Epithelial cell of proximal tubule (primary cell): ENCODE measurements around the gene NANOS1. TPM values are rescaled to one million over a fixed set of nuclear protein-coding genes. Genes with fewer than 3 reads are reported as not detected.

Experiments
- DNase-seq: peaks from one replicate; pipeline ENCODE4 v3.0.0-alpha.2; 2011; ENCODE audit warnings: low read depth
- H3K4me3 ChIP-seq: 2 replicates; pipeline ENCODE4 v1.5.1; 2011; ENCODE audit warnings: low read depth, mild to moderate bottlenecking, low read length
- CTCF ChIP-seq: conservative IDR thresholded peaks from 2 replicates; pipeline ENCODE4 v1.5.1; 2012; ENCODE audit warnings: low read depth, mild to moderate bottlenecking, low read length
- total RNA-seq: library from RNA; depleted of rRNA; stranded (reverse); fragments of >200 nt; gene quantifications from 2 replicates; pipeline ENCODE4 v1.2.3, GENCODE V29; 2015

Gene NANOS1
- total RNA-seq, 1 donor from 2014 or later = 8.0 TPM

- DNase-seq = no peak
- no peak for TF ChIP-seq CTCF
Observed at GRCh38 chr10:119041326-119041725, 11.8 kb downstream of the NANOS1 start.

GRCh38 chr10:119042169-119042568 is 12.7 kb downstream of the NANOS1 start:
- no peak for DNase-seq
- H3K4me3 ChIP-seq = no peak overlapping the region
- no peak for TF ChIP-seq CTCF

More at GRCh38 chr10:119041326-119041725, 11.8 kb downstream of the NANOS1 start:
- H3K4me3 ChIP-seq = no peak overlapping the region

GRCh38 chr10:119045561-119045960 is 16.0 kb downstream of the NANOS1 start:
- no peak for DNase-seq
- TF ChIP-seq CTCF = no peak
- H3K4me3 ChIP-seq = no peak overlapping the region

GRCh38 chr10:119049361-119049760 is 19.8 kb downstream of the NANOS1 start:
- no peak for DNase-seq
- H3K4me3 ChIP-seq = no peak overlapping the region
- no peak for TF ChIP-seq CTCF

- DNase-seq = no peak
- TF ChIP-seq CTCF = no peak
- H3K4me3 ChIP-seq = no peak overlapping the region
Observed at GRCh38 chr10:119049777-119050176, 20.3 kb downstream of the NANOS1 start.

GRCh38 chr10:119051775-119052174 is 22.3 kb downstream of the NANOS1 start:
- no peak for DNase-seq
- no peak overlapping the region for H3K4me3 ChIP-seq
- TF ChIP-seq CTCF = no peak

GRCh38 chr10:119055472-119055871 is 26.0 kb downstream of the NANOS1 start:
- TF ChIP-seq CTCF = no peak
- no peak for DNase-seq
- H3K4me3 ChIP-seq = no peak overlapping the region
